Measurements from ENCODE around the gene SLC10A7.
"Not testable (repeated sequence)": the region's sequence is repeated elsewhere in the genome, so short reads cannot be mapped to it uniquely, and the experiment has no call there.

Gene SLC10A7

DNA sequence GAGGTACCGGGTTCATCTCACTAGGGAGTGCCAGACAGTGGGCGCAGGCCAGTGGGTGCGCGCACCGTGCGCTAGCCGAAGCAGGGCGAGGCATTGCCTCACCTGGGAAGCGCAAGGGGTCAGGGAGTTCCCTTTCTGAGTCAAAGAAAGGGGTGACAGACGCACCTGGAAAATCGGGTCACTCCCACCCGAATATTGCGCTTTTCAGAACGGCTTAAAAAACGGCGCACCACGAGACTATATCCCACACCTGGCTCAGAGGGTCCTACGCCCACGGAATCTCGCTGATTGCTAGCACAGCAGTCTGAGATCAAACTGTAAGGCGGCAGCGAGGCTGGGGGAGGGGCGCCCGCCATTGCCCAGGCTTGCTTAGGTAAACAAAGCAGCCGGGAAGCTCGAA is 171.6 kb downstream of the SLC10A7 start:
- DNase-seq (ENCODE audit: low read depth in 2 of 2), result not testable (repeated sequence)

DNA sequence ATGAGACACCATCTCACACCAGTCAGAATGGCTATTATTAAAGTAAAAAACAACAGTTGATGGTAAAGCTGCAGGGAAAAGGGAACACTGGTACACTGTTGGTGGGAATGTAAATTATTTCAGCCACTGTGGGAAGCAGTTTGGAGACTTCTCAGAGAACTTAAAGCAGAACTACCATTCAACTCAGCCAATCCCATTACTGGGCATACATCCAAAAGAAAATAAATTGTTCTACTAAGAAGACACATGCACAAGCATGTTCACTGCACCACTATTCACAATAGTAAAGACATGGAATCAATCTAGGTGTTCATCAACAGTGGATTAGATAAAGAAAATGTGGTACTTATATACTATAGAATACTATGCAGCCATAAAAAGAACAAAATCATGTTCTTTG is 172.4 kb downstream of the SLC10A7 start:
- no peak for DNase-seq (ENCODE audit: low read depth in 2 of 2)

DNA sequence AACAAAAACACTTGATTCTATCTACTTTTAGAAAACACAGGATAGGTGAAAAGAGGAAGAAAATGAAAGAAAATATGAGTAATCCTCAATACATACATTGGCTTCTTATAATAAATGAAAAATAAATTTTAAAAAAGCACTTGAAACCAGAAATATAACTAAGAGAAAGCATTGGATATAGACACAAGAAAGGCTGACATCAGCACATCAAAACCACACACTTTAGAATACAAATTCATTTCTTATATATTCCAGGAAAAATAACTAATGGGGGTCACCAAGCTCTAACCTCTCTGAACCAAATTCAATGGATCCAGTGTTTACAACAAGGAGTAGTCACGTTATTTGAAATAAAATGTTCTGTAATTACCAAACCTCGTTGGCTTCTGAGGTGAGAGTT is 173.9 kb downstream of the SLC10A7 start:
- DNase-seq (ENCODE audit: low read depth in 2 of 2), result no peak

DNA sequence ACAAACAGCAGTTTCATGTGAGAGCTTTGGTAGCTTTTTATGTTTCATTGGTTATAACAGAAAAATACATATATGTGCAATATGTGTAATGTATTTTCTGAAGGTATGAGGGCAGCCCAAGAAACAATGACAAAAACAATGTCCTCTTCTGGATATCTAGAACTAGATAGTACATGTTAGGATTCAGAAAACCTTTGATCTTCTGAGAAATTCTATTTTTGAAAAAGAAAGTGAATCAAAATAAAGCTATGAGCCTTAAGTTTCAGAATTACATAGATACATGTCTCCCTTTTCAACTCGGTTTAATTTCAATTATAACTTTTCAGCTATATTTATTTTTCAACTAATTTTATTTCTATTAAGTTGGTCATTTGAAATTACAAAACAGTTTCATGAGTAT is 175.5 kb downstream of the SLC10A7 start:
- no peak for DNase-seq (ENCODE audit: low read depth in 2 of 2)

DNA sequence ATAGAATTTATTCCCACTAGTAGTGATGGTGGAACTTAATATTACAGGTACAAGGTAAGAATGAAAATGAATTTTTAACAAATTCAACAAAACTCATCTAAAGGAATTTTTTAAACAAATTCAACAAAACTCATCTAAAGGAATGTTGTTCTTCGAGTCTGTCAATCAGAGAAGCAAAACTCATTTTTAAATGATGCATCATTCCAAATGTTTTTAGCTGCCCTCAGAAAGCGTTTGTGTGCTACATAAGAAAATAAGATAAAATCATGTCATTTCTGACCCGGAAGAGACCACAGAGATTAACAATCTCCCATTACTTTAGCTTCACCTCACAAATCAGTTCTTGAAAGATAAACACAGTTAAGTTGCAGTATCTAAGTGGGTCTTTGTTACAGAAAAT is 178.0 kb downstream of the SLC10A7 start:
- DNase-seq (ENCODE audit: low read depth in 2 of 2), result no peak

DNA sequence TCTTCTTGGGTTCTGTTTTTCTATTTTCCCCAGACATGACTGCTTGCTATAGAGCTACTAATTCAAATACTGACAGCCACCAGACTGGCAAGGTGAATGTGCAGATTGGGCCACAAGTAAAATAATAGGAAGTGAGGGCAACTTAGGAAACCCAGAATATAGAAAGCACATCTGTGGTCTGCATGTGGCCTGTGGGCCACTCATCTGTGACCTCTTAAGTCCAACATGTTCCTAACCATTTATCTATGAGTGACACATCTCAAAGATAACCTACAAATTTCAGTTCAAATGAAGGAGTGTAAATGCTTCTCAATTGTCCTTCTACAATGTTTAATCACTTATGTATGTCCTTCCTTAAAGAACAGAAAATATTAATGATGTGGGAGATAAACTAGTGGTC is 178.5 kb downstream of the SLC10A7 start:
- no peak for DNase-seq (ENCODE audit: low read depth in 2 of 2)

DNA sequence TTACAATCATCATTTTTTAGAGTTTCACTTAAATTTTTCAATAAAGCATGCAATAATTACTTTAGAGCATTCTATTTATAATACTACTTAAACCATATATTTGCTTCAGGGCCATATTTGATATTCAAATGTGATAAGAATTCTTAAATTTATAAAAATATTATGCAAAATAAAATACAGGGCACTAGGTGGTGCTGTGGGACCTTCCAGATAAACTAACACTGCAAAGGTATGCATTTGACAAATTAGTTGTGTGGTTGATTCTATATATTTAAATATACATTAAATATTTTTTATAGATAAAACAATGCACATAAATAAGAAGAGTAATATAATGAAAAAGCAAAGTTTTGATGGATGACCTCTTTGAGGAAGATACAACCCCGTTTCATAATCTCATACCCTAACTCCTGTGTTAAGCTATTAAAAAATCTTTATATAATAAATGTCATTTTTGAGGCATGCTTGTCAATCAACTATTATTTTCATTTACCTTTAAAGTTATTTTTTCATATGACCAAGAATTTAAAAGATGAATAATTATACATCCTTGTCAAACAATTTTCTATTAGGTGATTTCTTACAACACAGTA is 179.0 kb downstream of the SLC10A7 start:
- peak; percentile 6 to 25 for DNase-seq (ENCODE audit: low read depth in 2 of 2)

DNA sequence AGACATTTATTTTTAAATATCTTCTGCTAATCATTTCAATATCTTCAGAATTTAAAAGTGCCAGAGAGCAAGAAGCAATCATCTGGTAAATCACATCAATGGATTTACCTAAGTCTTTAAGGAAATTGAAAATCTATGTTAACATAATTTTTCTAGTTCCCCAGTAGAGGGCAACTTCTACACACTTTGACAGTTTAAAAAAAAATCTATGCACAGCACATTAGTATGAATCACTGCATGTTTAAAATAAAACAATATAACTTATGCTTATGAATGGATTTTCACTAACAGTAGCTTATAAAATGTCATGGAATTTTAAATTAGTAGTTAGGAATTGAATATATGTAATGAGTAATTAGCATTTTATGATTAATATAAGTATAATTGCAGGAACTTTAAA is 180.9 kb downstream of the SLC10A7 start:
- DNase-seq (ENCODE audit: low read depth in 2 of 2), result no peak

DNA sequence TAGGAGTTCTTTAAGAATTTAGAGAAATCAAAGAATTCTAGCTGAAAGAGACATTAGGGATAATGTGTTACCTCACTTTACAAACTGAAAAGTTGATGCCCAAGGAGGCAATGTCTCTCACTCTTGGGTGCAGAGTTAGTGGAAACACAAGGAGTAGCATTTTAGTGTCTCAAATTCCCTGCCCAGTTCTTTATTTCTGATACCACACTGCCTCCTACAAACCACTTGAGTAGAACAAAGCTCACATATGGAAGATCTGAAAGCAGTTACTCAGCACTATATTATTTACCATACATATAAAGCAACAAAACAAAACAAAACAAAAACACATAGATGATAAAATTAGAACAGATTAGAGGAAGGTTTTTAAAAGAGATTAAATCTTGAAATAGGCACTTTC is 183.2 kb downstream of the SLC10A7 start:
- DNase-seq (ENCODE audit: low read depth in 2 of 2), result no peak

DNA sequence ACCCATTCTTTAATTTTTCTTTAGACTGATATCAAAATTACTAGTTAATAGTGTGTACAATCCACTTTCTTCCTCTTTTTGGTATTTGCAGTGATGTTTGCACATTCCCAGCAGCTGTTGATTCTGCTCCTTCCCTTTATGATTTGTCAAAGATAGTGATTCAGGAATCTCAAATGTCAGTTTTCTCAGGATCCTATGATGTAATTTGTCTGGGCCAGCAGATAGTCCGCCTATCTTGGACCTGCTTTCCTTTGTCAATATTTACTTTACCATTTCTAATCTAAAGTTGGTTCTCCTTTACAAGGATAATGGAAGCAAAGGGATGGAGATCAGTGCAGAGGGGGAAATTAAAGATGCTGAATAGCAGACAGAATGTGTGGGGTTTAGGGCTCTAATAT is 185.3 kb downstream of the SLC10A7 start:
- DNase-seq (ENCODE audit: low read depth in 2 of 2), result no peak

DNA sequence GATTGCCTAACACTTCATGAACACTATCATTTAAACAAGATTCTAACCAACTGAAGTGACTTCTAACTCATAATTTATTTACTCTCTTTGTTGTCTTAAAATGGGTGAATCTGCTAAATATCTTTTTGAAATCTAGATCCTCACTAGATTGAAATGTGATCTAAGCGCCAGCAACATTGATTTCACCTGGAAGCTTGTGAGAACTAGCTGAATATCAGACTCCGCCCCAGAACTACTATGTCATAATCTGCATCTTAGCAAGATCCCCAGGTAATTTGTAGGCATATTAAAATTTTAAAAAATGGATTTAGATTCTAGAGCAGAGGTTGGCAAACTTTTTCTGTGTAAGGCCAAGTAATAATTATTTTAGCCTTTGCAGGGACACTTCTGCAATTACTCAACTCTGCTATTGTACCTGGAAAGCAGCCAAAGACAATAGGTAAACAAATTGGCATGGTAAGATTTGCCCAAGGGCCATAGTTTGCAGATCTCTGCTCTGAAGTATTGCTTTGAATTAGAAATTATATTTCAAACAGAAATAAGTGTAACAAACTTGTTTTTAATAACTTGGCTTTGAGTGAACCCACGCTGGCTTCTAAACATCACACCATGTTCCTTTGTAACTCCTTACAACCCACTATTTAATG is 185.9 kb downstream of the SLC10A7 start:
- DNase-seq (ENCODE audit: low read depth in 2 of 2), result no peak

DNA sequence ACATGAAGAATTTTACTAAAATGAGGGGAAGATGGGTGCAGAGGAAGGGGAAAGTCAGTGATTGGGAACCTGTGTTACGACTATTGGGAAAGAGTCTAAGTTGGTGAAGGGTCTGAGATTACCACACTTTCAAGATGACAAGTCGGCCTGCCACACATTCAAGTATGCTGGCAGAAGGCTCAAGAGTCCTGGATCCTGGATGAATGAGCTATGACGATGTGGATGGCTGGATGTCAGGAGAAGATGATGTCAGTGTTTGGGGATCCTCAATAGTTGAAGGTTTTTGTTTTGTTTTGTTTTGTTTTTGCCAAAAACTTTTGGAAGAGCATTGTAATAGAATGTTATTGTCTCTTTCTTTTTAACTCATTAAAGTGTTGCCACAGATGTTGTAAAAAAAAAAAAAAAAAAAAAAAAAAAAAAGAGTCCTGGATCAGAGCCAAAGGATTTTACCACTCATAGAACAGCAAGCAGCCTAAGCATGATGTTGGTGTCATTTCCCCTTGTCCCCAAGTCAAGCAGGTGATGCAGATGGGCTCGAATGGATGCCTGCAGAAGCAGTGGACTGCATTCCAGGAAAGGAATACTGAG is 186.8 kb downstream of the SLC10A7 start:
- no peak for DNase-seq (ENCODE audit: low read depth in 2 of 2)

DNA sequence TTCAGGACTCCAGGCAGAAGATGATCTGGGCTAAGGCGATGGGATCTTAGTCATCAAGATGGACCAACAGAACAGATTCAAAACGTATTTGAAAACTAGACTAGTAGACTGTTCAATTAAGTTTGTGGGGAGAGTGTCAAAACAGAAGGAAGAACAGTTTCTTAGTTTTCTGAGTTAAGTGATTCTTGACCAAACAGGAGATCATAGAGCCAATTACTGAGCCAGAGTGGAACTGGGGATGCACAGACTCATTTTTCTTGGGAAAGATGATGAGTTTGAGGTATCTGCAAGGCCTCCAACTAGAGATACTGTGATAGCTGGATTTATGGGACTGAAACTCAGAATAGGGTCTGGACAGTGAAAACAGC is 187.9 kb downstream of the SLC10A7 start:
- DNase-seq (ENCODE audit: low read depth in 2 of 2), result no peak

DNA sequence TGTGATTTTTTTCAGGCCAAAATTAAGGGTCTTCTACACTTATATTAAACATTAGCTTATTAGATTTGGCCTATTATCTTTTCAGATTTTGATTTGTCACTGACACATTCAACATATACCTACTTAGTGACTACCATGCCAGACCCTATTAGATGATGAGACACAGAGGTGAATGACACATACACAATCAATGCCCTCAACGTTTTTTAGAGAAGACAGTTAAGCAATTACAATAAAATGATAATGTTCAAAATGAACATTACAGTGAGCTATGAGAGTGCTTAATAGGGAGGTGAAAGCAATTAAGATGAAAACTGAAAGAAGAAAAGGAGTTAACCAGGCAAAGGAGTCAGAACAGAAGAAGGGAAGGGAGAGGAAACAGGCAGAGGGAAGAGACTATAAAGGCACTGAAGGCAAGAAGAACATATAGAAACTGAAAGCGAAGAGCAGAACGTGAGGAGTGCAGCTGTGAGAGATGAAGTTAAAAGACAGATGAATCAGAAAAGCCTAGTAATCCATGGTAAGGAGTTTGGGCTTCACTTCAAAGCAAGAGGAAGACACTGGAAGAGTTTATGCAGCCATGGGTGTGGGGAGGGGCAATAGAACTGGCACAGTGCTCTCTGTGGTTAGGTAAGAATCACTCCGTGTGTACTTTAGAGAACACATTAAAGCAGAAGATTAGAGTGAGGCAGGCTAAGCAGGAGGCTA is 188.4 kb downstream of the SLC10A7 start:
- DNase-seq (ENCODE audit: low read depth in 2 of 2), result peak; percentile 1 to 4

DNA sequence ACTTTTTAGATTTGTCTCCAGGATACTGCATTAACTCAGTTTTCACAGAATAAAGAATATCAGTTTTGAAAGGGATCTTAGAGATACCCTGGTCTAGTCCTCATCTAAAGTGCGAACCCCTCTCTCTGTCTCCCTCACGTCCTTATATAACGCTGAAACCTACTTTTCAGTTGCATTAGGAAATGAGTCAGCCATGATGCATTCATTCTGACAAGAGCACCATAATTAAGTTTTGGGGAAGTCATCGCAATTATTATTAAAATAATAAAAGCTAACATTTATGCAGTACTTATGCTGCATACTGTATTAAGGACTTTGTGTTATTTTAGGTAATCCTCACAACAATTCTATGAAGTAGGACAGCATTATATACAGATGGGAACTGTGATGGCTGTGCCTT is 191.3 kb downstream of the SLC10A7 start:
- DNase-seq (ENCODE audit: low read depth in 2 of 2), result no peak

DNA sequence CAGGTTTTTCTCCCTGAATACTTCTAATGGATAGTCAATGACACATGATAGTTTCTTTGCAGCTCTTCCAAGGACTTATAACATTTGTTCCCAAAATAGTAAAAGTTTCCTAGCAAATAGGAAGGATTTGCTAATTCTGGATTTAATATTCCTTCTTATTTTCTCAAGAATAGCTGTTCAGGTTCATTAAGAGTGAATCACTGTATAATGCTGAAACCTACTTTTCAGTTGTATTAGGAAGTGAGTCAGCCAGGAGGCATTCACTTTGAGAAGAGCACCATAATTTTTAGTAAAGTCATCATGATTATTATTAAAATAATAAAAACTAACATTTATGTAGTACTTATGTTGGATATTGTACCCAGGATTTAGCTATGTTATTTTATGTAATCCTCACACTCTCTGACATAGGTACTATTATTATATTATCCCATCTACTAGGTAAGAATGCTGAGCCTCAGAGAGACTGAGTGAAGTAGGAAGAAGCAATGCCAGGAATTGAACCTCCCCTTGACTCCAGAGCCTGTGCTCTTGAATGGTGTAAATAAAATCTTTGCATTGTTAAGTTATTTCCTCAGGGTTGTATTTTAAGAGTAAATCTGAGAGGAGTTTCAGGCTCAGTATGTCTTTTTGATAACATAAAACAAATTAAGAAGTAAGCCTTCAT is 192.6 kb downstream of the SLC10A7 start:
- no peak for DNase-seq (ENCODE audit: low read depth in 2 of 2)

DNA sequence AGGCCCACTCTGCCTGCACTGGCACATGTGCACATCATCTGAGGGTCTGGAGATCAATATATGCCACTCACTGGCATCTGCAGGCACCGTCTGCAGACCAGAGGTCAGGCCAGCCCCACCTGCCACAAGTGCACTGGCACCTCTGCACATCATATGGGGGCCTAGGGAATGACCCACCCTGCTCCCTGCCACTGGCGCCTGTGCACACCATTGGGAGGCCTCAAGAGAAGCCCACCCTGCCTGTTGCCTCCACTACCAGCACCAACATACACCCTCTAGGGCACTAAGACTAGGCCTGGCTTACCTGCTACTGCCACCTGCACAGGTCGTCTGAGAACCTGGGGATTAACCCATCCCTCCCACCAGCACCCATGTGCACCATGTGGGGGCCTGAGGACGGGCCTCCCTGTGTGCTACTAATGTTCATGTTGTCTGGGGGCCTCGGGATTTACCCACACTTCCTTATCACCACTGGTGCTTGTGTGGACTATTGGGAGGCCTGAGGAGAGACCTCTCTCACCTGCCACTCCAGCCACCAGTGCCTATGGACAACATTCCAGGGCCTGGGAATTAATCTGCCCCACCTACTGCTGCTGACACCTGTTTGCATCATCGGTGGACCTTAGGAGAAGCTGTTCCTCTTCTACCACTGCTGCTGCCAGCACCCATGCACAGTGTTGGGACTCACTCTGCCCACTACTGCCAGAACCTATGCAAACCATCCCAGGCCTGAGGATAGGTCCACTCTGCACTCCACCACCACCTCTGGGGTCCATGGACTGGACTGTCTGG is 193.7 kb downstream of the SLC10A7 start:
- DNase-seq (ENCODE audit: low read depth in 2 of 2), result no peak

DNA sequence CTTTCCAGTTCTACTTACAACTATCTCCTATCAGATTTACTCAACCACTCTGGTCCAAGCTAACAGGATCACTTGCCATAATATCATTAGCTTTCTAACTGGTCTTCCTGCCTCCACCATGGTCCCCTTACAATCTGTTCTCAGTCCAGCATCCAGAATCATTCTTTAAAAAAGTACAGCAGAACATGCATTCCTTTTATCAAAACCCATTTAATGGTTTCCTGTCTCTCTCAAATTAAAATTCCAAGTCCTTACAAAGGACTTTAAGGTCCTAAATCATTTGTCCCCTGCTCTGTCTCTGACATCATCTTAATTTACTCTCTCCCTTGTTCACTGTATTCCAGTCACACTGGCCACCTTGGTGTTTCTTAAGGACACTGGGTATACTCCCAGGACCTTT is 202.8 kb downstream of the SLC10A7 start:
- no peak for DNase-seq (ENCODE audit: low read depth in 2 of 2)

DNA sequence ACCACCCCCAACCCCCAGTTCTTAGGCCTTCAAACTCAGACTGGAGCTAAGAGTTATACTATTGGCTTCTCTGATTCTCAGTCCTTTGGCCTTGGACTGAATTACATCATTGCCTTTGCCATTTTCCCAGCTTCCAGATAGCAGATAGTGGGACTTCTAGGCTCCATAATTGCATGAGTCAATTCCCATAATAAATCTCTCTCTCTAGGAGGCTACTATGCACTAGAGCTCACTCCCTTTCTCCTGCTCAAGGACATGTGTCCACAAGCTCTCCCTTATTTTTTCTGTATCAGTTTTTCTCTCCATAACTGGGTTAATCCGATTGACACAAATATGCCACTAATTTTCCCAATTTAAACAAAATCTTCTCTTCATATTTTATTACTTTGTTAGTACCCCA is 204.0 kb downstream of the SLC10A7 start:
- DNase-seq (ENCODE audit: low read depth in 2 of 2), result no peak

DNA sequence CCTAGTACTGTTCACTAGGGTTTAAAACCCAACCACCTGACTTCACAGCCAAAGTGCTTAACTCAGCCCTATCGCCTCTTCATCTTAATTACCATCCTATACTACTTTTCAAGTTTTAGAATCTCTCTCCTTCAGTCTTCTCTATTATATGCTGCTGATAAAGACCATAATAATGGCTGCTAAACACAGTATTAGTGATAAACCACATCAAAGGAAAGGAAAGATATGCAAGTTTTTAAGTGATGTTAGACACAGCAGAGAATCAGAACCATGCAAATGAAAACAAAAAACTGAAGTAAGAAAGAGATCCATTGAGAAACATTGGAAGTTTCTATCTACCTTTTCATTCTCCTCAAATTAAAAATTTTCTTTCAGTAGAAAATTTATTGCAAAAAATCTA is 206.6 kb downstream of the SLC10A7 start:
- DNase-seq (ENCODE audit: low read depth in 2 of 2), result no peak

DNA sequence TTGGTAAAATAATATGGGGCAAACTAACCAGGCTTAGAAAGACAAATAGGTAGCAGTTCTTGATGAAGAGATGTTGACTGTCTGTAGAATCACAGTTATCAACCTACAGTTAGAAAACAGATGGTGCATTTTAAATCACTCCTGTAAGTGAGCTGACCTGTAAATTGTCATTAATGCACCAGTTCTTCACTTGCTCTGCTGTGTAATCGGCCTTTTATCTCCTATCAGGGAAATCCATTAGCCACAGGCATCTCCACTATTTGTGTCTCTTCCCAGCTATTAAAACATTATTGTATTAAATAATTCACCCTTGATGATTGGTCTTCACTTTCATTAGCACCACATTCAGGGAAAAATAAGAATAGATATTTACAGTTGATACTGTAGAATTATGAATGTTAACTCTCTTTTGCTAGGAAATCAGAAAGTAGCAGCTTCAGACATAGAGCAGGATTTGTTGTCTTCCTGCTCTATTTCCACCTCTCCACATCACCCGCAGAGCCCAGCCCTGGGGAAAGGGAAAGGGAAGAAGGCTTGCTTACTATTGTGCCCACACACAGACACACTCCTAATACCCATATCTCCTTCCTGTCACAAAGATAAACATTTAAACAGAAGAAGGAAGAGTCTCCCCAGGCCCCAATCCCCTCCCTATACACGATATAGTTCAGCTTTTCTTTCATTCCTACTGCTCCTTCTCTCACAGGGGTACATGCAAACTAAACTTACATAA is 210.3 kb downstream of the SLC10A7 start:
- no peak for DNase-seq (ENCODE audit: low read depth in 2 of 2)
